CD4-positive, alpha-beta T cell treated with Interferon gamma for 1 hour (primary cell): Measurements from ENCODE around the gene ITGA5.

Experiments
- DNase-seq: peaks from one replicate; pipeline ENCODE4 v3.0.0-alpha.2; 2020

Gene ITGA5

DNA sequence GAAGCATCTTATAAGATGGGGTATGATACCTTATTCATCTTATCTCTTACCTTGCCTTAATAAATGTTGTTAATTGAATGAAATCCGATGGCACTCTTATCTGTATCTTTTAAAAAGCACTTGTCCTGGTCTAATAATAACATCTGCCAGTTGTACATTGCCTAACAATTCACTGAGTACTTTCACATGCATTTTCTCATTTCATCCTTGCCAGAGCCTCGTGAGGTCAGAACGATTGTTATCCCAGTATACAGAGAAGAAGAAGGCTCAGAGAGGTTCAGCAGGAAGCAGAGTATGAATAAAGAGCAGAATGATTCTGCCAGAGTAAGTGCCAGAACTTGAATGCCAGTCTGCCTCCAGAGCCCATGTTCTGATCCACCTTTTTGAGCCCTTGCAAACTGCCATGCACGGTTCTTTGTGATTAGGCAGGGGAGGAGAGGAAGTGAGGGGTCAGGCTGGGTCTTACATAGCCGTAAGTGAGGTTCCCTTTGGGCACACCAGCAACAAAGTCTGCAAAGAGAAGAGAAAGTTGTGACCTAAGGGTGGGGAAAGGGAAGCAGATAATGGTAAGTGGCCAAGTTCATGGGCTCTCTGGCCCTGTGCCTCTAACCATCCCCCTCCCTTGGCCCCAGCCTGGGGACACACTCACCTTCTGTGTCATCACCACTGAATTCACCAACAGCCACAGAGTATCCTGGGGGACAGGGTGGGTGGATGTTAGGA is 11.7 kb downstream of the ITGA5 start:
- no peak for DNase-seq

- no peak for DNase-seq
Observed at GRCh38 chr12:54405573-54405972, 13.5 kb downstream of the ITGA5 start.

- DNase-seq = no peak
Observed at GRCh38 chr12:54405106-54405505, 14.0 kb downstream of the ITGA5 start.

- peak; percentile 36 for DNase-seq
Observed at GRCh38 chr12:54404061-54405004, 14.7 kb downstream of the ITGA5 start.

GRCh38 chr12:54401119-54401518 is 17.9 kb downstream of the ITGA5 start:
- no peak for DNase-seq

GRCh38 chr12:54398995-54399793 is 19.9 kb downstream of the ITGA5 start:
- peak; percentile 82 for DNase-seq

DNA sequence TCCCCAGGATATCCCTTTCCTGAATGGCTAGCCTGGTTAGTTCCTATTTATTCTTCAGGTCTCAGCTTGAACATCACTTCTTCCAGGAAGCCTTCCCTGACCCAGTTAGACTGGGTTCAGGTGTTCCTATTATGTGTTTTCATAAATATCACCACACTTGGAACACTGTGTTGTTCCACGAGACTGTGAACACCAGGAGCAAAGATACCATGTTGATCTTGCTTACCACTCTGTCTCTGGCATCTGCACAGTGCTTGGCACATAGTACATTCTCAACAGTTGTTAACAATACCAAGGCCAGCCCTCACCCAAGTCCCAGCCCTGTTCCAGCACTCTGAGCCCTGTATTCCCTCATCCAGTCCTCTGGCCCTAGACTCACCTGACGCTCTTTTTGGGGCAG is 20.8 kb downstream of the ITGA5 start:
- no peak for DNase-seq

- DNase-seq = no peak
Observed at GRCh38 chr12:54397157-54397556, 21.9 kb downstream of the ITGA5 start.

DNA sequence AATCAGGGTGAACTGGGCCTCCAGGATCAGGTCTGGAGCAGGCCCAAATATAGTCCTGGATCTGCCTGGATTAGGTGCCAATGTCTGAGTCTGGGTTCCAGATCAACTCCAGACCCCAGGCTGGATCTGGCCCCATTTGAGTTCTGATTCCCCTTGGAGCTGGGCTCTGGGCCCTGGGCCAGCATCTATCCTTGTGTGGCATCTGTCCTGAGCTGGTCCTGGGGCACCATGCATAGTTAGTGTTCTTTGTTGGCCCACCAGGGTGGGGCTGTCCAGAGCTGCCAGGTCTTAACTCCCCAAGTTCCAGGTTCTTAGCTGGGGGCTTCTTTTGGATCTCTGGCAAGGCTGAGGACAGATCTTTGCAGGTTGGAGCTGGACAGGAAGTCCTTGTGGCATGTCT is 23.5 kb downstream of the ITGA5 start:
- no peak for DNase-seq

- no peak for DNase-seq
Observed at GRCh38 chr12:54394986-54395385, 24.1 kb downstream of the ITGA5 start.

DNA sequence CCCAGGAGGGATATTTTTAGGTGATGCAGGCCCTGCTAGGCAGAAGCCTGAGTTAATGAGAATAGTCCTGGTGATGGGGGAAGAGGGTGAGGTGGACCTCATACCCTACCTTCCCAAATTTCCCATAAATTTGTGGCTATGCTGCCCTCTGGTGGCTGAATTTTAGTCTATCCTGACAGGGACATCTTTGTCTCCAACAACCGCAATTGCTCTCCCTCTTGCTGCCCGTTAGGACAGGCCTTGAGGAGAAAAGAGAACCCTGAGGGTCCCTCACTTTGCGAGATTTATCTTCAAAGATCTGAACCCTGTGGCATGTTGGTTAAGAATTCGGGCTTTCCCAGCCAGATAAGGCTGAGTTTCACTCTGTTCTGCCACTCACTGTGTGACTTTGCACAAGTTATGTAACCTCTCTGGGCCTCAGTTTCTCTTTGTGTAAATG is 24.8 kb downstream of the ITGA5 start:
- no peak for DNase-seq

GRCh38 chr12:54393743-54394142 is 25.3 kb downstream of the ITGA5 start:
- no peak for DNase-seq

GRCh38 chr12:54393207-54393609 is 25.9 kb downstream of the ITGA5 start:
- no peak for DNase-seq

DNA sequence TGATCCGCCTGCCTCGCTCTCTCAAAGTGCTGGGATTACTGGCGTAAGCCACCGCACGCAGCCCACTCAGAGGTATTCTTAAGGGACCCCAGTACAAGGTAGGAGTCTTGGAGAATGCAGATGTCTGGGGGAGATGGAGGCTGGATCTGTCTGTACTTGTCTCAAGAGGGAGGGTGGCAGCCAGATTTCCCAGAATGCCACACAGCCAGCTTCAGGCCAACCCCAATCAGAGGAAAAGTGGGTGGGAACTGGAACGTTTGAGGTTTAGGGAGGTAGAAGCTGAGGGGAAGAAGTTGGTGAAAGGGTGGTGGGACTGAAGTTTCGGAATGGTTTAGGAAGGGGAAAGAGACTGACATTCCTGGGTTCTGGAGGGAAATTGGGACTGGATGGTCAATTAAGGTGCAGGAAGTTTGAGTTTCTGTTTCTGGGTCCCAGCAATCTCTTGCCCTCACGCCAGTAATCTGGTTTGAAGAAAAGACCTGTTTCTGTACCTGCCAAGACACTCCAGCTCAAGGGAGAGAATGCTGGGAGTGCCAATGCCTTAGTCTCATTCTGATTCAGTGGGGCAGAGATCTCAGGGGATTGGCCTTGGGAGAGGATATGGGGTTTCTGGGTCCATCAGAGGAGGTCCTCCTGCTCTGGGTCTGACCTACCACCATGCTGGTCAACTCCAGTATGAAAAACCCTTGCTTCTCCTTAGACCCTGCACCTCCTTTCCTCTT is 26.4 kb downstream of the ITGA5 start:
- DNase-seq = no peak

GRCh38 chr12:54390668-54391551 is 28.2 kb downstream of the ITGA5 start:
- peak; percentile 75 for DNase-seq

- no peak for DNase-seq
Observed at GRCh38 chr12:54390176-54390667, 28.8 kb downstream of the ITGA5 start.

DNA sequence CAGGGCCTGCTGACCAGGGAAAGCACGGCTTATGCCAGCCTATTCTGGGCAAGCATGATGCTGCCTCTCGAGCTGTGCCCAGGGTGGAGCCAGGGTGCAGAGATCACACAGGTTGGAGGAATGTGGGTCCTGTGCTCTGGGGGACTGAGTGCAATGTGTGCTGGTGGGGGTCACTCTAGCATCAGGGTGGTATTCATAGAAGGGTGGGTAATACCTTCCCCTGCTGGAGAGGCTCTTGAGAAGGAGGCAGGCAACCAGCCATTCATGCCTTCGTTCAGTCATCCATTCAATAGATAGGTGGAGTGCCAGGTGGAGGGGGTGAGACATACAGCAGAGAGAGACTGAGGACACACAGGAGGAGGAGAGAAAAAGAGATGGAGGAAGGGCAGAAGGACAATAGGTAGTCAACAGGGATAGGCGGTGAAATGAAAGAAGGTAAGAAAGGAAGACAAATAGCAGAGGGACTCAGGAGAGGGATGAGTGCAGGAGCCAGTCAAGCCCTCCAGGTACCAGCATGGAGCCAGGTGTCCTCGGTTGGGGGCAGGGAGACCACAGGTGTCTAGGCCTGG is 29.4 kb downstream of the ITGA5 start:
- DNase-seq = no peak

GRCh38 chr12:54389134-54389508 is 29.9 kb downstream of the ITGA5 start:
- no peak for DNase-seq

- no peak for DNase-seq
Observed at GRCh38 chr12:54388237-54389133, 30.6 kb downstream of the ITGA5 start.

GRCh38 chr12:54387114-54387467 is 32.0 kb downstream of the ITGA5 start:
- DNase-seq = no peak
